ENCODE measurements around the gene NAA35. TPM values are rescaled to one million over a fixed set of nuclear protein-coding genes. Genes with fewer than 3 reads are reported as not detected.

NAA35 gene
- total and polyA plus RNA-seq, 2 of the 8 experiments (the other 6 are each of a cell fraction or from before 2014, with no cell fraction given) = 12.9 to 35.2 TPM

GRCh38 chr9:85900504-85901201 is 40.3 kb upstream of the NAA35 start:
- no peak overlapping the region for H2BK120ac ChIP-seq (replicated peaks; ENCODE audit: low read depth, low read length)
- peak; percentile 10 to 90 for DNase-seq (ENCODE audit: low read depth in 1 of 2, low spot score in 2 of 2)

More at GRCh38 chr9:85900504-85901201, 40.3 kb upstream of the NAA35 start:
- no peak overlapping the region for H4K5ac ChIP-seq (ENCODE audit: insufficient read length, low read depth, low read length)
- no peak overlapping the region for H3K4me2 ChIP-seq (ENCODE audit: insufficient read depth in 1 of 2, low read depth in 2 of 2, low read length in 2 of 2)
- H2BK12ac ChIP-seq (ENCODE audit: low read depth, low read length) = no peak overlapping the region
- WGBS, 2 experiments (ENCODE audit: extremely low coverage in 1 of 2, insufficient coverage in 1 of 2, insufficient read length in 1 of 2, insufficient replicate concordance in 2 of 2, low coverage in 1 of 2, low lambda C conversion rate in 2 of 2, missing lambda C conversion rate in 1 of 2) = 44% methylated on average over 9 of the region's 9 CpGs; no CpG with 5 or more reads in 1 of the 2 experiments
- H3K4me3 ChIP-seq (ENCODE audit: extremely low read depth in 1 of 4, insufficient read depth in 2 of 4, low read depth in 3 of 4, low read length in 4 of 4) = no peak overlapping the region
- no peak overlapping the region for H3K9ac ChIP-seq (replicated peaks in 1 of 4; ENCODE audit: extremely low read depth in 1 of 4, low read depth in 3 of 4, low read length in 3 of 4)
- H3K27me3 ChIP-seq (replicated peaks in 1 of 4; ENCODE audit: control insufficient read depth in 3 of 4, extremely low read depth in 1 of 4, insufficient read depth in 3 of 4, low read length in 3 of 4) = no peaks in the 10 kb centered on the region
- H3K79me1 ChIP-seq (ENCODE audit: low read depth, low read length) = no peaks in the 10 kb centered on the region
- FAIRE-seq = peak; percentile 85
- no peaks in the 10 kb centered on the region for H3K9me3 ChIP-seq (ENCODE audit: insufficient read depth in 2 of 2, low read depth in 1 of 2, low read length in 1 of 2)
- H2BK20ac ChIP-seq (ENCODE audit: low read length) = no peak overlapping the region
- H2AFZ ChIP-seq (ENCODE audit: low read length) = no peak overlapping the region
- ChIA-PET CTCF (ENCODE audit: partially characterized antibody) (interaction anchor here (0.8 to 2.9 kb wide), 24 partner anchors 9 to 143 kb away, joined by 3 to 19 read pairs (median 5); no protein-coding TSS in a partner anchor), POLR2A (ENCODE audit: partially characterized antibody) (no interaction called here)
- no peak overlapping the region for H3K4ac ChIP-seq (replicated peaks; ENCODE audit: insufficient read length, low read depth, low read length)
- H3K56ac ChIP-seq (replicated peaks; ENCODE audit: insufficient read length, low read depth, low read length) = no peak overlapping the region
- no peaks in the 10 kb centered on the region for H3K36me3 ChIP-seq (ENCODE audit: control insufficient read depth in 2 of 4, insufficient read depth in 4 of 4, low read length in 3 of 4)
- H3K27ac ChIP-seq (ENCODE audit: low read depth, low read length) = no peak overlapping the region
- H3K18ac ChIP-seq (ENCODE audit: extremely low read depth, low read length) = no peak overlapping the region
- H3K14ac ChIP-seq (ENCODE audit: insufficient read length) = no peak overlapping the region
- no peak overlapping the region for H4K8ac ChIP-seq (ENCODE audit: extremely low read depth, insufficient read depth, low read length)
- H2BK5ac ChIP-seq (ENCODE audit: low read depth, low read length) = no peak overlapping the region
- H3K23me2 ChIP-seq (ENCODE audit: low read depth, low read length) = no peaks in the 10 kb centered on the region
- no peak overlapping the region for H2AK5ac ChIP-seq (ENCODE audit: low read depth, low read length)
- no peak overlapping the region for H2BK15ac ChIP-seq (ENCODE audit: low read length)
- H3K4me1 ChIP-seq (replicated peaks in 1 of 4; ENCODE audit: control insufficient read depth in 3 of 4, insufficient read depth in 4 of 4, low read length in 3 of 4) = no peaks in the 10 kb centered on the region
- no peaks in the 10 kb centered on the region for H3K79me2 ChIP-seq (ENCODE audit: control insufficient read depth in 1 of 2, insufficient read depth in 2 of 2, low read length in 2 of 2)
- no peak overlapping the region for H4K91ac ChIP-seq (replicated peaks; ENCODE audit: insufficient read length, low read length)
- no peaks in the 10 kb centered on the region for H4K20me1 ChIP-seq (replicated peaks in 1 of 2; ENCODE audit: control insufficient read depth in 1 of 2, insufficient read depth in 2 of 2, low read length in 2 of 2)
- H3K23ac ChIP-seq (ENCODE audit: insufficient read length) = no peak overlapping the region
- TF ChIP-seq CREB1 (IDR thresholded peaks at IDR 0.05) (no peak), CTCF (IDR thresholded peaks at IDR 0.05; ENCODE audit: control extremely low read depth in 1 of 3, insufficient read depth in 1 of 3, low read depth in 1 of 3, low read length in 3 of 3) (peak; percentile 68 to 79 (median 75)), RAD21 (IDR thresholded peaks at IDR 0.05 in 1 of 2, conservative IDR thresholded peaks at IDR 0.05 in 1 of 2; ENCODE audit: low read depth in 2 of 2, low read length in 2 of 2) (peak; percentile 66 to 72)
